DOHH2 (cell line): ENCODE results near the gene CORO1C.

Experiments used
- H3F3A ChIP-seq: fragments of 200-600 bp; sonication (generic), shearing (Covaris generic); 2 replicates; pipeline ENCODE4 v1.6.0; 2016; ENCODE audit warnings: antibody characterized with exemption, mild to moderate bottlenecking; ENCODE audit not compliant: control insufficient read depth, insufficient read depth
- H3K27ac ChIP-seq: fragments of 200-600 bp; sonication (generic); 2 replicates; pipeline ENCODE4 v1.5.1; 2014; ENCODE audit warnings: low read depth, mild to moderate bottlenecking, low read length, moderate library complexity
- H3K27me3 ChIP-seq: fragments of 200-600 bp; sonication (generic); 2 replicates; pipeline ENCODE4 v1.6.1; 2014; ENCODE audit warnings: mild to moderate bottlenecking, low read length, mixed read lengths; ENCODE audit not compliant: control insufficient read depth
- H3K36me3 ChIP-seq: fragments of 200-600 bp; sonication (generic); 2 replicates; pipeline ENCODE4 v1.6.1; 2014; ENCODE audit warnings: mild to moderate bottlenecking, low read length, moderate library complexity, mixed read lengths; ENCODE audit not compliant: control insufficient read depth
- H3K4me1 ChIP-seq: fragments of 200-600 bp; sonication (generic); 2 replicates; pipeline ENCODE4 v1.6.1; 2014; ENCODE audit warnings: mild to moderate bottlenecking, low read length, mixed read lengths; ENCODE audit not compliant: control insufficient read depth
- H3K4me2 ChIP-seq: fragments of 200-600 bp; sonication (generic); 2 replicates; pipeline ENCODE4 v1.6.0; 2014; ENCODE audit warnings: mild to moderate bottlenecking, low read length, moderate library complexity
- H3K4me3 ChIP-seq: fragments of 200-600 bp; sonication (generic); 2 replicates; pipeline ENCODE4 v1.5.1; 2014; ENCODE audit warnings: mild to moderate bottlenecking, low read length, mixed read lengths
- H3K79me2 ChIP-seq: fragments of 200-600 bp; sonication (generic); 2 replicates; pipeline ENCODE4 v1.6.1; 2014; ENCODE audit warnings: mild to moderate bottlenecking, low read length, mixed read lengths; ENCODE audit not compliant: control insufficient read depth
- H3K9me2 ChIP-seq: fragments of 200-600 bp; sonication (generic); replicated peaks from 2 replicates; pipeline ENCODE4 v1.6.1; 2014; ENCODE audit warnings: mild to moderate bottlenecking, low read length, mixed read lengths; ENCODE audit not compliant: control insufficient read depth
- H3K9me3 ChIP-seq: fragments of 200-600 bp; sonication (generic); 2 replicates; pipeline ENCODE4 v1.6.1; 2014; ENCODE audit warnings: antibody characterized with exemption, low read length, mixed read lengths; ENCODE audit not compliant: control insufficient read depth, insufficient read depth
- H4K20me1 ChIP-seq: fragments of 200-600 bp; sonication (generic); 2 replicates; pipeline ENCODE4 v1.6.0; 2014; ENCODE audit warnings: low read depth, mild to moderate bottlenecking, antibody characterized with exemption, low read length, moderate library complexity; ENCODE audit not compliant: control insufficient read depth, insufficient read depth
- EZH2phosphoT487 ChIP-seq: fragments of 200-600 bp; sonication (generic); IDR thresholded peaks from 2 replicates; pipeline ENCODE4 v1.6.1; 2017; ENCODE audit warnings: borderline replicate concordance, mild to moderate bottlenecking, antibody characterized with exemption, low read length, moderate library complexity, mixed read lengths
- TF ChIP-seq, protein P1 (sequence below): fragments of 200-600 bp; sonication (generic); IDR thresholded peaks from one replicate; pipeline ENCODE4 v1.5.1; 2014; ENCODE audit warnings: antibody characterized with exemption, mild to moderate bottlenecking, low read depth, low read length; ENCODE audit not compliant: poor library complexity, severe bottlenecking

CORO1C gene

DNA sequence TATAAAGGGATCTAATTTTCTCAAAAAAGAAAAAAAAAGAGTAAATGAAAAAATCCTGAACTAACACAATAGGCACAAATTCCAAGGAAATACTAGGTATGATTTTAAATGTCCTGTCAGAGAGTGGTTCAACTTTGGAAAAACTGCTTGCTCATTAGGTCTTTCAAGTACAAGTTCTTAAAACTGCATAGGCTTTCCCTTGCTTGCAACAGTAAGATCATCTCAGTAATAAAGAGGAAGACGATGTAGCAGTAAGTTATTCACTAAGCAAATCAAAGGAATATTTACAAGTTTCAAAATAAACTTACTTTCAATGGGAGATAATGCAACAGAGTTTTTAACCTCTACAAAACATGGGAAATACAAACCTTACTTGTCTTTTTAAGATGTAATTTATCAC lies 21.6 kb downstream of the CORO1C start:
- no peak for TF ChIP-seq EZH2phosphoT487
- TF ChIP-seq, protein P1, sequence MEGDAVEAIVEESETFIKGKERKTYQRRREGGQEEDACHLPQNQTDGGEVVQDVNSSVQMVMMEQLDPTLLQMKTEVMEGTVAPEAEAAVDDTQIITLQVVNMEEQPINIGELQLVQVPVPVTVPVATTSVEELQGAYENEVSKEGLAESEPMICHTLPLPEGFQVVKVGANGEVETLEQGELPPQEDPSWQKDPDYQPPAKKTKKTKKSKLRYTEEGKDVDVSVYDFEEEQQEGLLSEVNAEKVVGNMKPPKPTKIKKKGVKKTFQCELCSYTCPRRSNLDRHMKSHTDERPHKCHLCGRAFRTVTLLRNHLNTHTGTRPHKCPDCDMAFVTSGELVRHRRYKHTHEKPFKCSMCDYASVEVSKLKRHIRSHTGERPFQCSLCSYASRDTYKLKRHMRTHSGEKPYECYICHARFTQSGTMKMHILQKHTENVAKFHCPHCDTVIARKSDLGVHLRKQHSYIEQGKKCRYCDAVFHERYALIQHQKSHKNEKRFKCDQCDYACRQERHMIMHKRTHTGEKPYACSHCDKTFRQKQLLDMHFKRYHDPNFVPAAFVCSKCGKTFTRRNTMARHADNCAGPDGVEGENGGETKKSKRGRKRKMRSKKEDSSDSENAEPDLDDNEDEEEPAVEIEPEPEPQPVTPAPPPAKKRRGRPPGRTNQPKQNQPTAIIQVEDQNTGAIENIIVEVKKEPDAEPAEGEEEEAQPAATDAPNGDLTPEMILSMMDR = no peak
- no peaks in the 10 kb centered on the region for H3K9me2 ChIP-seq
- no peaks in the 10 kb centered on the region for H3K9me3 ChIP-seq
- peaks cover 31% of the 10 kb centered on the region for H3K4me1 ChIP-seq
- no peaks in the 10 kb centered on the region for H3K36me3 ChIP-seq
- H4K20me1 ChIP-seq = no peaks in the 10 kb centered on the region; the same call in 1 of the 2 replicates
- H3K27me3 ChIP-seq = no peaks in the 10 kb centered on the region
- H3K79me2 ChIP-seq = no peaks in the 10 kb centered on the region
- H3F3A ChIP-seq = no peaks in the 10 kb centered on the region
- H3K27ac ChIP-seq = no peak overlapping the region
- H3K4me3 ChIP-seq = no peak overlapping the region
- no peak overlapping the region for H3K4me2 ChIP-seq

- H3K4me1 ChIP-seq = no peaks in the 10 kb centered on the region
- H3K27ac ChIP-seq = no peak overlapping the region
- no peak overlapping the region for H3K4me3 ChIP-seq
- H3K27me3 ChIP-seq = 0 out of 2 replicates have a peak, but pooled peaks cover 4% of the 10 kb centered on the region
- H3K9me3 ChIP-seq = no peaks in the 10 kb centered on the region
- no peak overlapping the region for H3K4me2 ChIP-seq
- H3K9me2 ChIP-seq = no peaks in the 10 kb centered on the region
- no peak for TF ChIP-seq EZH2phosphoT487
- TF ChIP-seq, protein P1 = no peak
- H3F3A ChIP-seq = no peaks in the 10 kb centered on the region
- H3K36me3 ChIP-seq = no peaks in the 10 kb centered on the region
- no peaks in the 10 kb centered on the region for H4K20me1 ChIP-seq
- no peaks in the 10 kb centered on the region for H3K79me2 ChIP-seq
These were observed 26.8 kb downstream of the CORO1C start for GRCh38 chr12:108704527-108704926.

- Histone ChIP-seq H4K20me1 (no peaks in the 10 kb centered on the region), H3K4me2 (no peak overlapping the region), H3K79me2 (no peaks in the 10 kb centered on the region), H3K27me3 (0 out of 2 replicates have a peak, but pooled peaks cover 4% of the 10 kb centered on the region), H3K27ac (no peak overlapping the region), H3K9me2 (no peaks in the 10 kb centered on the region), H3K4me1 (no peaks in the 10 kb centered on the region), H3K9me3 (no peaks in the 10 kb centered on the region), H3K36me3 (0 out of 2 replicates have a peak, but pooled peaks cover 2% of the 10 kb centered on the region), H3K4me3 (no peak overlapping the region), H3F3A (no peaks in the 10 kb centered on the region)
- no peak for TF ChIP-seq EZH2phosphoT487
- TF ChIP-seq, protein P1 = no peak
These were observed 28.6 kb downstream of the CORO1C start for GRCh38 chr12:108702595-108703320.
